ENCODE measurements around the gene ODF2. TPM values are rescaled to one million over a fixed set of nuclear protein-coding genes. Genes with fewer than 3 reads are reported as not detected.

Gene ODF2
- total RNA-seq, 1 experiment from 2014 or later, result 46.8 TPM

DNA sequence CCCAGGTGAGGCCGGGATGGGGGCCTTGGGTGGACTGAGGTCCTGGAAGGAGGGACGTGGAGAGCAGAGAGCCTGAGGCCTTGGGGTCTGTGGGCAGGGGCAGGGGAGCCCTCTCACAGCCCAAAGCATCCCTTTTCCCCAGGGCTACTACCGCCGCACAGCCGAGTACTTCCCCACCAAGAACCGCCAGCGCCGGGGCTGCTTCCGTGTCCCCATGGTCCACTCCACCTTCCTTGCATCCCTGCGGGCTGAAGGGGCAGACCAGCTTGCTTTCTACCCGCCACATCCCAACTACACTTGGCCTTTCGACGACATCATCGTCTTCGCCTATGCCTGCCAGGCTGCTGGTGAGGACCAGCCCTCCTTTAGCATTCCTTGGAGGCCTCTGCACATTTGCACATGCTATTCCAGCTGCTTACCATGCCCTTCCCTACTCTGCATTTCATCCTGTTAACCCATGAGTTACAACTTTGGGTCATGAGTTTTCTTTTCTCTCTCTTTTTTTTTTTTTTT is 31.5 kb upstream of the ODF2 start:
- Histone ChIP-seq H3K79me2 (ENCODE audit: insufficient read depth, low read length) (no peaks in the 10 kb centered on the region), H3K9ac (ENCODE audit: low read length) (no peak overlapping the region), H3K27me3 (ENCODE audit: insufficient read depth, low read length) (no peaks in the 10 kb centered on the region), H4K20me1 (ENCODE audit: insufficient read depth) (no peaks in the 10 kb centered on the region), H3K27ac (ENCODE audit: low read depth, low read length) (no peak overlapping the region), H3K36me3 (ENCODE audit: control insufficient read depth in 1 of 2, insufficient read depth in 2 of 2, low read length in 2 of 2) (no peaks in the 10 kb centered on the region), H3K4me3 (replicated peaks in 1 of 2; ENCODE audit: low read depth in 1 of 2, low read length in 2 of 2) (no peak overlapping the region), H3K9me2 (ENCODE audit: insufficient read depth) (no peaks in the 10 kb centered on the region), H3K4me2 (ENCODE audit: low read length) (no peak overlapping the region), H3K4me1 (ENCODE audit: control insufficient read depth in 1 of 2, insufficient read depth in 2 of 2, low read length in 2 of 2) (peaks cover 23 to 39% of the 10 kb centered on the region in 2 experiments), H3K9me3 (ENCODE audit: control insufficient read depth in 1 of 2, insufficient read depth in 1 of 2, low read depth in 1 of 2, low read length in 2 of 2) (no peaks in the 10 kb centered on the region), H2AFZ (ENCODE audit: low read depth, low read length, poor library complexity, severe bottlenecking) (no peak overlapping the region)
- ChIA-PET POLR2A (no interaction called here), CTCF (interaction anchor here (1.1 kb wide), 1 partner anchor 14 kb away, joined by 6 read pairs; no protein-coding TSS in a partner anchor), RAD21 (ENCODE audit: low non-redundant PET in 1 of 2, low total read pairs in 2 of 2, uncharacterized antibody in 2 of 2, unreplicated experiment in 2 of 2) (no interaction called here)
- ATAC-seq (no peak), DNase-seq (ENCODE audit: low read depth, low spot score) (no peak)
- BruUV-seq (replicated peaks), result no TSS peak
- intact Hi-C loops (cut with micrococcal nuclease), result no loop called here
- TF ChIP-seq EZH2phosphoT487 (IDR thresholded peaks at IDR 0.05; ENCODE audit: borderline replicate concordance) (no peak), POLR2A (IDR thresholded peaks at IDR 0.05; ENCODE audit: borderline replicate concordance, extremely low read depth, insufficient read depth, insufficient read length) (no peak), EGR1 (IDR thresholded peaks at IDR 0.05; ENCODE audit: low read depth) (no peak), JUND (IDR thresholded peaks at IDR 0.05) (no peak)

DNA sequence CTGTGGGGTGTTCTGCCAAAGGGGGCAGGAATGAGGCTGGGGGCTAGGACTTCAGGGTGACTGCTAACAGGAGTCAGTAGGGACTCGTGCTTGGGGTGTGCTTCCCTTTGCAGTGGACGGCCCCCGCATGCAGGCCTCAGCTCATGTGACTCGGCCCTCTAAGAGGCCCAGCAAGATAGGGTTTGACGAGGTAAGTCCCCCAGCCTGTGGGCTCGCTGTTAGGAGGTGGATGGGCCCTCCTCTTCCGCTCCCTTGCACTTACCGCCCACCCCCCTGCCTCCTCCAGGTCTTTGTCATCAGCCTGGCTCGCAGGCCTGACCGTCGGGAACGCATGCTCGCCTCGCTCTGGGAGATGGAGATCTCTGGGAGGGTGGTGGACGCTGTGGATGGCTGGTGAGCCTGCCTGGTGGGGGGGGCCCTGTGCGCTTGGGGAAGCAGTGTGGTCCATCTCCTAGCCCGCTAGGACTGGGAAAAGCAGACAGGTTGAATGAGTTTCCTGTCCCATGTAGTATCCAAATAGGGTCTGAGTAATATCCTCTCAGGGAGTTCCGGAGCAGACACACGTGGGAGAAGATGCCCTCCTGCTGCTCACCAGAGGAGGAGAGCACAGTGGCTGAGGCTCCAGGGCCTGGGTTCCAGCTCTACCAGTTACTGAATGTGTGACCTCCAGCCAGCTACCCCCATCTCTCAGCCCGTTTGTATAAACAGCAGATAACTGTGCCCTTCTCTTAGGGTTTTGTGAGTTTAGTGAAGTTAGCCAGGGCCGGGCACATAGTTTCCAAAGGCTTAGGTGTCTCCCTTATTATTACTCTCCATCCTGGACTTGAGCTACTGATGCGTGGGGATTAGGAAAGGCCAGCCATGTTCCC is 26.9 kb upstream of the ODF2 start:
- POLR2A ChIA-PET, result no interaction called here
- Histone ChIP-seq H3K4me1 (ENCODE audit: control insufficient read depth in 1 of 2, insufficient read depth in 2 of 2, low read length in 2 of 2) (peaks cover under 1 to 3% of the 10 kb centered on the region in 2 experiments; a peak in 3 of 4 replicates), H3K4me2 (ENCODE audit: low read length) (no peak overlapping the region), H3K36me3 (ENCODE audit: control insufficient read depth in 1 of 2, insufficient read depth in 2 of 2, low read length in 2 of 2) (no peaks in the 10 kb centered on the region), H3K9me3 (ENCODE audit: control insufficient read depth in 1 of 2, insufficient read depth in 1 of 2, low read depth in 1 of 2, low read length in 2 of 2) (no peaks in the 10 kb centered on the region), H3K27me3 (ENCODE audit: insufficient read depth, low read length) (no peaks in the 10 kb centered on the region), H3K79me2 (ENCODE audit: insufficient read depth, low read length) (no peaks in the 10 kb centered on the region), H3K4me3 (replicated peaks in 1 of 2; ENCODE audit: low read depth in 1 of 2, low read length in 2 of 2) (no peak overlapping the region), H3K9ac (ENCODE audit: low read length) (no peak overlapping the region), H3K27ac (ENCODE audit: low read depth, low read length) (no peak overlapping the region), H3K9me2 (ENCODE audit: insufficient read depth) (no peaks in the 10 kb centered on the region), H4K20me1 (ENCODE audit: insufficient read depth) (no peaks in the 10 kb centered on the region), H2AFZ (ENCODE audit: low read depth, low read length, poor library complexity, severe bottlenecking) (no peak overlapping the region)
- ATAC-seq, result no peak
- CTCF ChIA-PET, result interaction anchor here (0.8 to 1.0 kb wide), 2 partner anchors 9 to 10 kb away, joined by 3 read pairs; no protein-coding TSS in a partner anchor
- RAD21 ChIA-PET (ENCODE audit: low non-redundant PET in 1 of 2, low total read pairs in 2 of 2, uncharacterized antibody in 2 of 2, unreplicated experiment in 2 of 2), result no interaction called here
- no TSS peak for BruUV-seq (replicated peaks)
- TF ChIP-seq SP1 (IDR thresholded peaks at IDR 0.05; ENCODE audit: low read depth) (no peak), ELF1 (IDR thresholded peaks at IDR 0.05; ENCODE audit: borderline replicate concordance, low read depth) (no peak), ZFX (IDR thresholded peaks at IDR 0.05) (no peak)
- intact Hi-C loops (cut with micrococcal nuclease), result no loop called here
- DNase-seq (ENCODE audit: low read depth, low spot score), result no peak
